Neural progenitor cell (in vitro differentiated cells): ENCODE measurements around the gene CYTH3. TPM values are rescaled to one million over a fixed set of nuclear protein-coding genes. Genes with fewer than 3 reads are reported as not detected.

Experiments
- DNase-seq: peaks from one replicate; pipeline ENCODE4 v3.0.0-alpha.2; 2016; ENCODE audit warnings: low spot score
- H2AFZ ChIP-seq: fragments of 200-600 bp; sonication (generic); replicated peaks from 2 replicates; pipeline ENCODE4 v1.6.1; 2016; ENCODE audit warnings: antibody characterized with exemption
- H3F3A ChIP-seq: fragments of 200-600 bp; sonication (generic); 2 replicates; pipeline ENCODE4 v1.6.1; 2016; ENCODE audit warnings: antibody characterized with exemption, low read depth
- H3K27ac ChIP-seq: fragments of 200-600 bp; sonication (generic); 2 replicates; pipeline ENCODE4 v1.5.1; 2016; ENCODE audit warnings: mild to moderate bottlenecking
- H3K27me3 ChIP-seq: fragments of 200-600 bp; sonication (generic); 2 replicates; pipeline ENCODE4 v1.6.1; 2016; ENCODE audit warnings: mild to moderate bottlenecking, moderate library complexity
- H3K36me3 ChIP-seq: fragments of 200-600 bp; sonication (generic); 2 replicates; pipeline ENCODE4 v1.5.1; 2016
- H3K4me1 ChIP-seq: fragments of 200-600 bp; sonication (generic); 2 replicates; pipeline ENCODE4 v1.6.1; 2016; ENCODE audit warnings: mixed run types
- H3K4me2 ChIP-seq: fragments of 200-600 bp; sonication (generic); 2 replicates; pipeline ENCODE4 v1.6.1; 2016
- H3K4me3 ChIP-seq: fragments of 200-600 bp; sonication (generic); 2 replicates; pipeline ENCODE4 v1.5.1; 2016
- H3K79me2 ChIP-seq: fragments of 200-600 bp; sonication (generic); 2 replicates; pipeline ENCODE4 v1.6.1; 2016; ENCODE audit warnings: low read depth
- H3K9ac ChIP-seq: fragments of 200-600 bp; sonication (generic); 2 replicates; pipeline ENCODE4 v1.6.1; 2016
- H3K9me3 ChIP-seq: fragments of 200-600 bp; sonication (generic); 2 replicates; pipeline ENCODE4 v1.5.1; 2016; ENCODE audit warnings: low read depth
- H4K20me1 ChIP-seq: fragments of 200-600 bp; sonication (generic); 2 replicates; pipeline ENCODE4 v1.6.1; 2016; ENCODE audit warnings: low read depth
- H3K27ac Mint-ChIP-seq: 3 replicates; pipeline ENCODE4 v1.8.0; 2021; ENCODE audit warnings: mixed read lengths
- H3K27me3 Mint-ChIP-seq: 2 replicates; pipeline ENCODE4 v1.8.0; 2022; ENCODE audit warnings: low read depth, mild to moderate bottlenecking, inconsistent platforms, moderate library complexity, mixed read lengths; ENCODE audit not compliant: insufficient read depth
- H3K36me3 Mint-ChIP-seq: 3 replicates; pipeline ENCODE4 v1.8.0; 2021; ENCODE audit warnings: mixed read lengths
- H3K4me1 Mint-ChIP-seq: 3 replicates; pipeline ENCODE4 v1.8.0; 2021; ENCODE audit warnings: mixed read lengths
- H3K4me3 Mint-ChIP-seq: 3 replicates; pipeline ENCODE4 v1.8.0; 2021; ENCODE audit warnings: mild to moderate bottlenecking, moderate library complexity, mixed read lengths
- H3K9me3 Mint-ChIP-seq: 3 replicates; pipeline ENCODE4 v1.8.0; 2020; ENCODE audit warnings: mixed read lengths
- CTCF ChIP-seq: fragments of 200-600 bp; sonication (generic); IDR thresholded peaks from 2 replicates; pipeline ENCODE4 v1.5.1; 2017; ENCODE audit warnings: antibody characterized with exemption, mild to moderate bottlenecking
- EZH2 ChIP-seq: fragments of 200-600 bp; sonication (generic); IDR thresholded peaks from 2 replicates; pipeline ENCODE4 v1.6.1; 2017; ENCODE audit warnings: antibody characterized with exemption, mild to moderate bottlenecking, moderate library complexity
- EZH2phosphoT487 ChIP-seq: fragments of 200-600 bp; sonication (generic); IDR thresholded peaks from 2 replicates; pipeline ENCODE4 v1.6.1; 2017; ENCODE audit warnings: antibody characterized with exemption
- total RNA-seq: library from RNA; depleted of rRNA; stranded (reverse); fragments of >200 nt; gene quantifications from 2 replicates; pipeline ENCODE4 v1.2.3, GENCODE V29; 2015; ENCODE audit warnings: low replicate concordance

The CYTH3 gene
- total RNA-seq, 1 donor from 2014 or later: 10.9 TPM

GRCh38 chr7:6147627-6148026 is 124.8 kb downstream of the CYTH3 start:
- Histone ChIP-seq H3K4me3 (no peak overlapping the region), H2AFZ (no peak overlapping the region), H3K9ac (no peak overlapping the region), H3K4me1 (no peaks in the 10 kb centered on the region), H3K27ac (no peak overlapping the region), H3K27me3 (no peaks in the 10 kb centered on the region), H3K79me2 (no peaks in the 10 kb centered on the region), H3K9me3 (no peaks in the 10 kb centered on the region), H4K20me1 (no peaks in the 10 kb centered on the region), H3K36me3 (no peaks in the 10 kb centered on the region), H3K4me2 (no peak overlapping the region), H3F3A (no peaks in the 10 kb centered on the region)
- Mint-ChIP-seq H3K9me3 (no peaks in the 10 kb centered on the region), H3K27ac (no peak overlapping the region), H3K27me3 (peaks cover 6% of the 10 kb centered on the region), H3K4me1 (no peaks in the 10 kb centered on the region), H3K36me3 (peaks cover 47% of the 10 kb centered on the region), H3K4me3 (no peak overlapping the region)
- DNase-seq: no peak
- TF ChIP-seq EZH2: no peak
- TF ChIP-seq EZH2phosphoT487: no peak
- TF ChIP-seq CTCF: no peak

GRCh38 chr7:6146666-6147065 is 125.8 kb downstream of the CYTH3 start:
- H3K4me1 ChIP-seq: no peaks in the 10 kb centered on the region
- Mint-ChIP-seq H3K4me1 (no peaks in the 10 kb centered on the region), H3K36me3 (peaks cover 43% of the 10 kb centered on the region), H3K27ac (no peak overlapping the region), H3K27me3 (peaks cover 6% of the 10 kb centered on the region), H3K4me3 (no peak overlapping the region), H3K9me3 (no peaks in the 10 kb centered on the region)
- DNase-seq: no peak
- no peak overlapping the region for H3K4me2 ChIP-seq
- H3K4me3 ChIP-seq: no peak overlapping the region
- H3K27ac ChIP-seq: no peak overlapping the region
- H3K79me2 ChIP-seq: no peaks in the 10 kb centered on the region
- no peaks in the 10 kb centered on the region for H4K20me1 ChIP-seq
- no peak overlapping the region for H2AFZ ChIP-seq
- H3K9ac ChIP-seq: no peak overlapping the region
- H3K9me3 ChIP-seq: no peaks in the 10 kb centered on the region
- H3K27me3 ChIP-seq: no peaks in the 10 kb centered on the region
- no peaks in the 10 kb centered on the region for H3K36me3 ChIP-seq
- TF ChIP-seq CTCF: no peak
- TF ChIP-seq EZH2phosphoT487: no peak
- TF ChIP-seq EZH2: no peak
- no peaks in the 10 kb centered on the region for H3F3A ChIP-seq

GRCh38 chr7:6143997-6144396 is 128.4 kb downstream of the CYTH3 start:
- Histone ChIP-seq H4K20me1 (no peaks in the 10 kb centered on the region), H3K27me3 (no peaks in the 10 kb centered on the region), H3K9ac (no peak overlapping the region), H3K27ac (no peak overlapping the region), H3K4me2 (no peak overlapping the region), H3K4me1 (no peaks in the 10 kb centered on the region), H3F3A (no peaks in the 10 kb centered on the region), H2AFZ (no peak overlapping the region), H3K4me3 (no peak overlapping the region), H3K36me3 (peaks cover 12% of the 10 kb centered on the region), H3K79me2 (no peaks in the 10 kb centered on the region), H3K9me3 (no peaks in the 10 kb centered on the region)
- H3K4me3 Mint-ChIP-seq: no peak overlapping the region
- H3K4me1 Mint-ChIP-seq: no peaks in the 10 kb centered on the region
- no peak overlapping the region for H3K27ac Mint-ChIP-seq
- TF ChIP-seq EZH2phosphoT487: no peak
- TF ChIP-seq CTCF: no peak
- no peak for TF ChIP-seq EZH2
- H3K9me3 Mint-ChIP-seq: no peaks in the 10 kb centered on the region
- H3K36me3 Mint-ChIP-seq: peaks cover 42% of the 10 kb centered on the region
- peaks cover 3% of the 10 kb centered on the region for H3K27me3 Mint-ChIP-seq
- no peak for DNase-seq
